ENCODE data around the gene MCM7.
"Not testable (repeated sequence)": the region's sequence is repeated elsewhere in the genome, so short reads cannot be mapped to it uniquely, and the experiment has no call there.

MCM7 gene

GRCh38 chr7:100101016-100101862 lies at the start of gene MCM7, which contains the start of gene AP4M1:
Gene MCM7, minus strand, starts transcription at chr7:100101397. Its CDS starts 103 bp downstream, at chr7:100101294.
Gene AP4M1, plus strand, starts transcription at chr7:100101643. Its CDS starts 72 bp downstream, at chr7:100101715.
- peak within 1 kb of the TSS; percentile 31 for H3K9ac ChIP-seq (ENCODE audit: low read length)
- H3K27me3 ChIP-seq (ENCODE audit: control insufficient read depth in 1 of 2, insufficient read depth in 2 of 2, low read length in 2 of 2), result no peaks in the 10 kb centered on the region

GRCh38 chr7:100148559-100149328 lies 47.5 kb upstream of the MCM7 start, which contains the start of gene LAMTOR4:
Gene LAMTOR4, plus strand, starts transcription at chr7:100148918. Its CDS starts 55 bp downstream, at chr7:100148973.
- peaks cover 10% of the 10 kb centered on the region for H3K4me1 ChIP-seq (ENCODE audit: insufficient read depth, low read length)
- peak within 1 kb of the TSS; percentile 98 for H3K27ac ChIP-seq (ENCODE audit: low read depth, low read length)
- no peaks in the 10 kb centered on the region for H3K9me3 ChIP-seq (ENCODE audit: low read length)
- peak within 1 kb of the TSS; percentile 99 for H3K4me3 ChIP-seq (ENCODE audit: low read depth in 1 of 2, low read length in 2 of 2)
- no peaks in the 10 kb centered on the region for H3K27me3 ChIP-seq (ENCODE audit: control insufficient read depth in 1 of 2, insufficient read depth in 2 of 2, low read length in 2 of 2)
- peak within 1 kb of the TSS; percentile 97 for H3K9ac ChIP-seq (ENCODE audit: low read length)
- H3K36me3 ChIP-seq (ENCODE audit: insufficient read depth, low read length), result peaks cover 7% of the 10 kb centered on the region

More at GRCh38 chr7:100101016-100101862, at the start of gene MCM7, which contains the start of gene AP4M1:
- Histone ChIP-seq H3K9me3 (ENCODE audit: low read length) (no peaks in the 10 kb centered on the region), H3K4me3 (ENCODE audit: low read depth in 1 of 2, low read length in 2 of 2) (peak within 1 kb of the TSS; percentile 82 to 90), H3K4me1 (ENCODE audit: insufficient read depth, low read length) (peaks cover 20% of the 10 kb centered on the region), H3K36me3 (ENCODE audit: insufficient read depth, low read length) (peaks cover 56% of the 10 kb centered on the region), H3K27ac (ENCODE audit: low read depth, low read length) (peak within 1 kb of the TSS; percentile 91)

GRCh38 chr7:100148225-100148558 lies 47.0 kb upstream of the MCM7 start:
- no peaks in the 10 kb centered on the region for H3K27me3 ChIP-seq (ENCODE audit: control insufficient read depth in 1 of 2, insufficient read depth in 2 of 2, low read length in 2 of 2)
- H3K4me3 ChIP-seq (ENCODE audit: low read depth in 1 of 2, low read length in 2 of 2), result peak overlapping the region; percentile 99
- peak overlapping the region; percentile 74 for H3K9ac ChIP-seq (ENCODE audit: low read length)
- peaks cover 10% of the 10 kb centered on the region for H3K4me1 ChIP-seq (ENCODE audit: insufficient read depth, low read length)
- H3K27ac ChIP-seq (ENCODE audit: low read depth, low read length), result peak overlapping the region; percentile 98
- peaks cover 1% of the 10 kb centered on the region for H3K36me3 ChIP-seq (ENCODE audit: insufficient read depth, low read length)
- H3K9me3 ChIP-seq (ENCODE audit: low read length), result no peaks in the 10 kb centered on the region

- Histone ChIP-seq H3K4me3 (ENCODE audit: low read depth in 1 of 2, low read length in 2 of 2) (no peak overlapping the region), H3K27me3 (ENCODE audit: control insufficient read depth in 1 of 2, insufficient read depth in 2 of 2, low read length in 2 of 2) (no peaks in the 10 kb centered on the region), H3K36me3 (ENCODE audit: insufficient read depth, low read length) (no peaks in the 10 kb centered on the region), H3K9me3 (ENCODE audit: low read length) (no peaks in the 10 kb centered on the region), H3K27ac (ENCODE audit: low read depth, low read length) (no peak overlapping the region), H3K4me1 (ENCODE audit: insufficient read depth, low read length) (peaks cover 10% of the 10 kb centered on the region), H3K9ac (ENCODE audit: low read length) (no peak overlapping the region)
These were observed 46.1 kb upstream of the MCM7 start for GRCh38 chr7:100147278-100147677.

- not testable (repeated sequence) for H3K9me3 ChIP-seq (ENCODE audit: low read length); H3K27ac ChIP-seq (ENCODE audit: low read depth, low read length); H3K27me3 ChIP-seq (ENCODE audit: control insufficient read depth in 1 of 2, insufficient read depth in 2 of 2, low read length in 2 of 2); H3K4me3 ChIP-seq (ENCODE audit: low read depth in 1 of 2, low read length in 2 of 2); H3K36me3 ChIP-seq (ENCODE audit: insufficient read depth, low read length); H3K9ac ChIP-seq (ENCODE audit: low read length)
- peaks cover 10% of the 10 kb centered on the region for H3K4me1 ChIP-seq (ENCODE audit: insufficient read depth, low read length)
These were observed 45.2 kb upstream of the MCM7 start for GRCh38 chr7:100146350-100146749.

GRCh38 chr7:100142461-100142860 lies 41.3 kb upstream of the MCM7 start:
- H3K36me3 ChIP-seq (ENCODE audit: insufficient read depth, low read length), result no peaks in the 10 kb centered on the region
- H3K27me3 ChIP-seq (ENCODE audit: control insufficient read depth in 1 of 2, insufficient read depth in 2 of 2, low read length in 2 of 2), result no peaks in the 10 kb centered on the region
- no peaks in the 10 kb centered on the region for H3K4me1 ChIP-seq (ENCODE audit: insufficient read depth, low read length)
- H3K4me3 ChIP-seq (ENCODE audit: low read depth in 1 of 2, low read length in 2 of 2), result no peak overlapping the region
- H3K9ac ChIP-seq (ENCODE audit: low read length), result no peak overlapping the region
- H3K27ac ChIP-seq (ENCODE audit: low read depth, low read length), result no peak overlapping the region
- H3K9me3 ChIP-seq (ENCODE audit: low read length), result no peaks in the 10 kb centered on the region

- Histone ChIP-seq H3K4me1 (ENCODE audit: insufficient read depth, low read length) (no peaks in the 10 kb centered on the region), H3K36me3 (ENCODE audit: insufficient read depth, low read length) (no peaks in the 10 kb centered on the region), H3K9me3 (ENCODE audit: low read length) (no peaks in the 10 kb centered on the region), H3K27ac (ENCODE audit: low read depth, low read length) (no peak overlapping the region), H3K9ac (ENCODE audit: low read length) (no peak overlapping the region), H3K27me3 (ENCODE audit: control insufficient read depth in 1 of 2, insufficient read depth in 2 of 2, low read length in 2 of 2) (no peaks in the 10 kb centered on the region), H3K4me3 (ENCODE audit: low read depth in 1 of 2, low read length in 2 of 2) (no peak overlapping the region)
These were observed 40.4 kb upstream of the MCM7 start for GRCh38 chr7:100141555-100141949.

GRCh38 chr7:100137851-100138760 lies 36.9 kb upstream of the MCM7 start:
- Histone ChIP-seq H3K4me3 (ENCODE audit: low read depth in 1 of 2, low read length in 2 of 2) (no peak overlapping the region), H3K27ac (ENCODE audit: low read depth, low read length) (no peak overlapping the region), H3K27me3 (ENCODE audit: control insufficient read depth in 1 of 2, insufficient read depth in 2 of 2, low read length in 2 of 2) (no peaks in the 10 kb centered on the region), H3K36me3 (ENCODE audit: insufficient read depth, low read length) (no peaks in the 10 kb centered on the region), H3K9ac (ENCODE audit: low read length) (no peak overlapping the region), H3K9me3 (ENCODE audit: low read length) (no peaks in the 10 kb centered on the region), H3K4me1 (ENCODE audit: insufficient read depth, low read length) (no peaks in the 10 kb centered on the region)

GRCh38 chr7:100132697-100133151 lies 31.5 kb upstream of the MCM7 start:
- Histone ChIP-seq H3K36me3 (ENCODE audit: insufficient read depth, low read length) (no peaks in the 10 kb centered on the region), H3K27ac (ENCODE audit: low read depth, low read length) (no peak overlapping the region), H3K9ac (ENCODE audit: low read length) (no peak overlapping the region), H3K4me3 (ENCODE audit: low read depth in 1 of 2, low read length in 2 of 2) (no peak overlapping the region), H3K27me3 (ENCODE audit: control insufficient read depth in 1 of 2, insufficient read depth in 2 of 2, low read length in 2 of 2) (no peaks in the 10 kb centered on the region), H3K9me3 (ENCODE audit: low read length) (no peaks in the 10 kb centered on the region), H3K4me1 (ENCODE audit: insufficient read depth, low read length) (peaks cover 19% of the 10 kb centered on the region)

GRCh38 chr7:100132126-100132525 lies 30.9 kb upstream of the MCM7 start:
- Histone ChIP-seq H3K27ac (ENCODE audit: low read depth, low read length) (no peak overlapping the region), H3K36me3 (ENCODE audit: insufficient read depth, low read length) (no peaks in the 10 kb centered on the region), H3K4me3 (ENCODE audit: low read depth in 1 of 2, low read length in 2 of 2) (no peak overlapping the region), H3K9me3 (ENCODE audit: low read length) (no peaks in the 10 kb centered on the region), H3K27me3 (ENCODE audit: control insufficient read depth in 1 of 2, insufficient read depth in 2 of 2, low read length in 2 of 2) (no peaks in the 10 kb centered on the region), H3K4me1 (ENCODE audit: insufficient read depth, low read length) (peaks cover 19% of the 10 kb centered on the region), H3K9ac (ENCODE audit: low read length) (no peak overlapping the region)

Measured in muscle layer of colon (tissue), 2 donors.